HepG2 (cell line): ENCODE results near the gene ZNF563. TPM values are rescaled to one million over a fixed set of nuclear protein-coding genes. Genes with fewer than 3 reads are reported as not detected.

Experiments used
- AHR ChIP-seq: IDR thresholded peaks from 2 replicates; pipeline ENCODE4 v1.6.1; 2018; ENCODE audit warnings: missing genetic modification reagents, missing compliant biosample characterization
- ATM ChIP-seq: fragments of 450-650 bp; IDR thresholded peaks from 2 replicates; pipeline ENCODE4 v1.7.1; 2017; ENCODE audit warnings: mild to moderate bottlenecking, borderline replicate concordance
- BCL6 ChIP-seq: IDR thresholded peaks from 2 replicates; pipeline ENCODE4 v1.6.1; 2016; ENCODE audit warnings: missing genetic modification reagents, missing compliant biosample characterization
- BORCS8-MEF2B ChIP-seq: sonication (generic); formaldehyde crosslinking; IDR thresholded peaks from 2 replicates; pipeline ENCODE4 v1.8.0; 2022; ENCODE audit warnings: mild to moderate bottlenecking, missing genetic modification reagents
- CBX1 ChIP-seq: IDR thresholded peaks from one replicate; pipeline ENCODE4 v1.6.1; 2016; ENCODE audit warnings: antibody characterized with exemption, low read depth
- DMAP1 ChIP-seq: IDR thresholded peaks from 2 replicates; pipeline ENCODE4 v1.6.1; 2016
- EED ChIP-seq: sonication (generic); formaldehyde crosslinking; IDR thresholded peaks from 2 replicates; pipeline ENCODE4 v1.5.0; 2020; ENCODE audit warnings: mild to moderate bottlenecking, missing genetic modification reagents
- ETV5 ChIP-seq: IDR thresholded peaks from 2 replicates; pipeline ENCODE4 v1.6.1; 2018; ENCODE audit warnings: missing biosample characterization, missing genetic modification reagents, inconsistent platforms, borderline replicate concordance
- GPN1 ChIP-seq: sonication (generic); formaldehyde crosslinking; IDR thresholded peaks from 2 replicates; pipeline ENCODE4 v1.5.1; 2020; ENCODE audit warnings: missing genetic modification reagents, borderline replicate concordance
- HNF4A ChIP-seq: sonication (generic); formaldehyde crosslinking; IDR thresholded peaks from 2 replicates; pipeline ENCODE4 v1.4.0; 2020; ENCODE audit warnings: missing genetic modification reagents
- MTA1 ChIP-seq: sonication (generic); formaldehyde crosslinking; IDR thresholded peaks from 2 replicates; pipeline ENCODE4 v1.4.0; 2020; ENCODE audit warnings: missing genetic modification reagents, mild to moderate bottlenecking, borderline replicate concordance
- NFYB ChIP-seq: sonication (generic); formaldehyde crosslinking; IDR thresholded peaks from 2 replicates; pipeline ENCODE4 v1.4.0; 2020; ENCODE audit warnings: missing genetic modification reagents
- NKX3-1 ChIP-seq: sonication (generic); formaldehyde crosslinking; IDR thresholded peaks from 2 replicates; pipeline ENCODE4 v1.5.0; 2020; ENCODE audit warnings: missing genetic modification reagents
- SATB2 ChIP-seq: sonication (generic); formaldehyde crosslinking; IDR thresholded peaks from 2 replicates; pipeline ENCODE4 v1.5.0; 2020; ENCODE audit warnings: missing genetic modification reagents
- SNAI1 ChIP-seq: sonication (generic); formaldehyde crosslinking; IDR thresholded peaks from 2 replicates; pipeline ENCODE4 v1.5.0; 2020; ENCODE audit warnings: mild to moderate bottlenecking, missing genetic modification reagents, borderline replicate concordance
- SP1 ChIP-seq, 2 experiments: fragments of 450-650 bp in 1 of 2; sonication (generic) in 1 of 2; formaldehyde crosslinking in 1 of 2; IDR thresholded peaks; 2 replicates each; pipeline versions ENCODE4 v1.4.0 to v1.6.1; 2016 to 2020; ENCODE audit warnings: missing genetic modification reagents in 1 of 2
- SRY ChIP-seq: sonication (generic); formaldehyde crosslinking; IDR thresholded peaks from 2 replicates; pipeline ENCODE4 v1.8.0; 2022; ENCODE audit warnings: mild to moderate bottlenecking, missing genetic modification reagents
- TBX3 ChIP-seq: fragments of 450-650 bp; IDR thresholded peaks from 2 replicates; pipeline ENCODE4 v1.6.1; 2017; ENCODE audit warnings: antibody characterized with exemption, mild to moderate bottlenecking, inconsistent platforms, borderline replicate concordance
- ZBTB1 ChIP-seq: sonication (generic); formaldehyde crosslinking; IDR thresholded peaks from 2 replicates; pipeline ENCODE4 v1.4.0; 2020; ENCODE audit warnings: missing genetic modification reagents, borderline replicate concordance
- ZNF138 ChIP-seq: sonication (generic); formaldehyde crosslinking; IDR thresholded peaks from 2 replicates; pipeline ENCODE4 v1.5.0; 2020; ENCODE audit warnings: mild to moderate bottlenecking, low read depth, missing genetic modification reagents
- ZNF317 ChIP-seq: sonication (generic); formaldehyde crosslinking; IDR thresholded peaks from 2 replicates; pipeline ENCODE4 v1.5.0; 2020; ENCODE audit warnings: mild to moderate bottlenecking, missing genetic modification reagents
- ZNF34 ChIP-seq: sonication (generic); formaldehyde crosslinking; IDR thresholded peaks from 2 replicates; pipeline ENCODE4 v1.4.0; 2020; ENCODE audit warnings: mild to moderate bottlenecking, missing genetic modification reagents, borderline replicate concordance
- ZNF367 ChIP-seq: sonication (generic); formaldehyde crosslinking; IDR thresholded peaks from 2 replicates; pipeline ENCODE4 v1.4.0; 2020; ENCODE audit warnings: missing genetic modification reagents, borderline replicate concordance
- ZNF441 ChIP-seq: sonication (generic); formaldehyde crosslinking; IDR thresholded peaks from 2 replicates; pipeline ENCODE4 v1.7.0; 2021; ENCODE audit warnings: missing genetic modification reagents, borderline replicate concordance
- ZNF678 ChIP-seq: sonication (generic); formaldehyde crosslinking; IDR thresholded peaks from 2 replicates; pipeline ENCODE4 v1.4.0; 2020; ENCODE audit warnings: mild to moderate bottlenecking, missing genetic modification reagents
- ZNF780A ChIP-seq: sonication (generic); formaldehyde crosslinking; IDR thresholded peaks from 2 replicates; pipeline ENCODE4 v1.8.0; 2022; ENCODE audit warnings: mild to moderate bottlenecking, missing genetic modification reagents, moderate library complexity
- polyA plus RNA-seq, 8 experiments: library from polyadenylated mRNA; depleted of rRNA in 3 of 8; stranded (reverse) in 7 of 8; unstranded in 1 of 8; fragments of >200 nt; fragmentation: Illumina TruSeq in 4 of 8; extraction: Trizol in 4 of 8; gene quantifications; 2 replicates each; pipeline versions ENCODE4 v1.2.1 to v1.2.3, GENCODE V29; 2011 to 2016; ENCODE audit warnings: low read depth in 4 of 8, missing spikeins in 1 of 8, mixed read lengths in 1 of 8; ENCODE audit not compliant: insufficient read depth in 1 of 8
- total RNA-seq, 5 experiments: library from RNA; depleted of rRNA; stranded (reverse); fragments of >200 nt; fragmentation: Illumina TruSeq; extraction: Trizol; gene quantifications; 2 replicates each; pipeline ENCODE4 v1.2.3, GENCODE V29; 2016; ENCODE audit warnings: low read depth in 1 of 5
- TF ChIP-seq, protein P1 (sequence below): sonication (generic); formaldehyde crosslinking; conservative IDR thresholded peaks from 2 replicates; pipeline ENCODE4 v1.4.0; 2020; ENCODE audit warnings: missing genetic modification reagents
- TF ChIP-seq, protein P2 (sequence below): sonication (generic); formaldehyde crosslinking; IDR thresholded peaks from 2 replicates; pipeline ENCODE4 v1.4.0; 2020; ENCODE audit warnings: missing genetic modification reagents

ZNF563 gene
- total and polyA plus RNA-seq, 2 of the 13 experiments (the other 11 are each of a cell fraction or from before 2014, with no cell fraction given), result 7.5 to 19.5 TPM

DNA sequence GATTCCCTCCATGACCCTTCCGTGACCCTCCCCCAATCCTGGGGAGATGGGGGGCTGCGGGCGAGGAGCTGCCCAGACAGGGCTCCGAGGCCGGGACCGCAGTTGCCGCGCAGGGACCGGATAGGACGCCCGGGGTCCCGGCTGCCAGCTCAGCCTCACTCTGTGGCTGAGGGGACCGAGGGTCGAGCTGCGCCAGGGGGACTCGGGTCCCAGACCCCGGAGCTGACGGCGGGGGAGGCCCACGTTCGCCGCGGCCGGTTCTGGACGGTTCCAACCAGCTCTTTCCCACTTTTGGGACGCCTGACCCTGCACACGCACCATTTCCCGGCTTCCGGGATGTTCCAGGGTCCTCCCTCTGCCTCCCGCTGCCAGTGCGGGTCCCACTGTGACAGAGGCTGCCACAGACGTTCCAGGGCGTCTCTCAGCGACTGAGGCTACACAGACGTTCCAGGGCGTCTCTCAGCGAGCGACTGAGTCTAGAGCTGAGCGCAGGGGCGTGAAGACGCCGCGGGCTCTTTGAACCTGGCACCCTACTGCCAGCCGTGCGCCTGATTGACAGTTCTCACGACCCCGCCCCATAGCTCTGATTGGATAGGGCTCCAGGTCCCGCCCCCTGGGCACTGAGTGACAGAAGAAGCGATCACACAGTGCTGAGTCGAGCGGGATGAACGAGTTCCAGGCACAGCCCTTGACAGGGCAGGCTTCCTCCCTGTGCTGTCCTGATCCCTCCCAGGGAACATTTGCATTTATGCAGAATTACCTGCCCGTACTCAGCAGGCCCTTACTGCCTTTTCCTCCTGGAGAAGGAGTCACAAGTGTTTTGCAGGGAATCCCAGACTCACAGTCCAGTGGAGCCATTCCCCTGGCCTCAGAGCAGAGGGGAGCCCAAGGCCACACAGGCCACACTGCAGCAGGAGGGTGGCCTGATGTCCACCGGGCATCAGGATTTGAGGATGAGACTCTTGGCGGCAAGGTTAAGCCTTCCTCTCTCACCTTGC, at the start of gene ZNF563 (continued):
- peak; percentile 90 for TF ChIP-seq TBX3
- TF ChIP-seq ZNF441 (CRISPR knock-in tag), result no peak
- TF ChIP-seq SRY (CRISPR knock-in tag), result peak; percentile 70
- no peak for TF ChIP-seq SP1 (IDR thresholded peaks at IDR 0.05)
- TF ChIP-seq SP1 (CRISPR knock-in tag; IDR thresholded peaks at IDR 0.05), result peak; percentile 88
- TF ChIP-seq MTA1 (CRISPR knock-in tag), result peak; percentile 83; the same call in 1 of the 2 replicates
- TF ChIP-seq, protein P1, sequence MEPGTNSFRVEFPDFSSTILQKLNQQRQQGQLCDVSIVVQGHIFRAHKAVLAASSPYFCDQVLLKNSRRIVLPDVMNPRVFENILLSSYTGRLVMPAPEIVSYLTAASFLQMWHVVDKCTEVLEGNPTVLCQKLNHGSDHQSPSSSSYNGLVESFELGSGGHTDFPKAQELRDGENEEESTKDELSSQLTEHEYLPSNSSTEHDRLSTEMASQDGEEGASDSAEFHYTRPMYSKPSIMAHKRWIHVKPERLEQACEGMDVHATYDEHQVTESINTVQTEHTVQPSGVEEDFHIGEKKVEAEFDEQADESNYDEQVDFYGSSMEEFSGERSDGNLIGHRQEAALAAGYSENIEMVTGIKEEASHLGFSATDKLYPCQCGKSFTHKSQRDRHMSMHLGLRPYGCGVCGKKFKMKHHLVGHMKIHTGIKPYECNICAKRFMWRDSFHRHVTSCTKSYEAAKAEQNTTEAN (CRISPR knock-in tag), result 0 out of 2 replicates have a peak, but pooled peaks have one; percentile 24
- peak; percentile 5; the same call in 1 of the 2 replicates for TF ChIP-seq HNF4A (CRISPR knock-in tag)
- no peak for TF ChIP-seq GPN1
- TF ChIP-seq, protein P2, sequence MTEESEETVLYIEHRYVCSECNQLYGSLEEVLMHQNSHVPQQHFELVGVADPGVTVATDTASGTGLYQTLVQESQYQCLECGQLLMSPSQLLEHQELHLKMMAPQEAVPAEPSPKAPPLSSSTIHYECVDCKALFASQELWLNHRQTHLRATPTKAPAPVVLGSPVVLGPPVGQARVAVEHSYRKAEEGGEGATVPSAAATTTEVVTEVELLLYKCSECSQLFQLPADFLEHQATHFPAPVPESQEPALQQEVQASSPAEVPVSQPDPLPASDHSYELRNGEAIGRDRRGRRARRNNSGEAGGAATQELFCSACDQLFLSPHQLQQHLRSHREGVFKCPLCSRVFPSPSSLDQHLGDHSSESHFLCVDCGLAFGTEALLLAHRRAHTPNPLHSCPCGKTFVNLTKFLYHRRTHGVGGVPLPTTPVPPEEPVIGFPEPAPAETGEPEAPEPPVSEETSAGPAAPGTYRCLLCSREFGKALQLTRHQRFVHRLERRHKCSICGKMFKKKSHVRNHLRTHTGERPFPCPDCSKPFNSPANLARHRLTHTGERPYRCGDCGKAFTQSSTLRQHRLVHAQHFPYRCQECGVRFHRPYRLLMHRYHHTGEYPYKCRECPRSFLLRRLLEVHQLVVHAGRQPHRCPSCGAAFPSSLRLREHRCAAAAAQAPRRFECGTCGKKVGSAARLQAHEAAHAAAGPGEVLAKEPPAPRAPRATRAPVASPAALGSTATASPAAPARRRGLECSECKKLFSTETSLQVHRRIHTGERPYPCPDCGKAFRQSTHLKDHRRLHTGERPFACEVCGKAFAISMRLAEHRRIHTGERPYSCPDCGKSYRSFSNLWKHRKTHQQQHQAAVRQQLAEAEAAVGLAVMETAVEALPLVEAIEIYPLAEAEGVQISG (CRISPR knock-in tag), result peak; percentile 66; the same call in 1 of the 2 replicates
- peak; percentile 68; the same call in 1 of the 2 replicates for TF ChIP-seq ZNF138 (CRISPR knock-in tag)
- no peak for TF ChIP-seq NKX3-1 (CRISPR knock-in tag)
- 0 out of 2 replicates have a peak, but pooled peaks have one; percentile 49 for TF ChIP-seq EED (CRISPR knock-in tag)
- no peak for TF ChIP-seq BORCS8-MEF2B
- TF ChIP-seq ZNF678 (CRISPR knock-in tag), result no peak
- TF ChIP-seq ZNF367 (CRISPR knock-in tag), result no peak
- no peak for TF ChIP-seq SNAI1 (CRISPR knock-in tag)
- TF ChIP-seq ZNF317 (CRISPR knock-in tag), result no peak
- no peak for TF ChIP-seq ZBTB1 (CRISPR knock-in tag)
- 0 out of 2 replicates have a peak, but pooled peaks have one; percentile 82 for TF ChIP-seq ZNF780A (CRISPR knock-in tag)
- TF ChIP-seq AHR, result peak; percentile 76; the same call in 1 of the 2 replicates
- 0 out of 2 replicates have a peak, but pooled peaks have one; percentile 7 for TF ChIP-seq ZNF34 (CRISPR knock-in tag)
- 0 out of 2 replicates have a peak, but pooled peaks have one; percentile 13 for TF ChIP-seq ETV5 (CRISPR knock-in tag)
- peak; percentile 43 for TF ChIP-seq BCL6 (CRISPR knock-in tag)
- TF ChIP-seq SATB2 (CRISPR knock-in tag), result no peak
- TF ChIP-seq CBX1, result peak; percentile 40
- peak; percentile 63; the same call in 1 of the 2 replicates for TF ChIP-seq DMAP1 (CRISPR knock-in tag)
- TF ChIP-seq NFYB (CRISPR knock-in tag), result peak; percentile 99
- no peak for TF ChIP-seq ATM
